Neural progenitor cell (in vitro differentiated cells): Measurements from ENCODE around the gene DMRTC2. TPM values are rescaled to one million over a fixed set of nuclear protein-coding genes. Genes with fewer than 3 reads are reported as not detected.

Experiments used
- DNase-seq: peaks from one replicate; pipeline ENCODE4 v3.0.0-alpha.2; 2016; ENCODE audit warnings: low spot score
- H2AFZ ChIP-seq: fragments of 200-600 bp; sonication (generic); replicated peaks from 2 replicates; pipeline ENCODE4 v1.6.1; 2016; ENCODE audit warnings: antibody characterized with exemption
- H3F3A ChIP-seq: fragments of 200-600 bp; sonication (generic); 2 replicates; pipeline ENCODE4 v1.6.1; 2016; ENCODE audit warnings: antibody characterized with exemption, low read depth
- H3K27ac ChIP-seq: fragments of 200-600 bp; sonication (generic); 2 replicates; pipeline ENCODE4 v1.5.1; 2016; ENCODE audit warnings: mild to moderate bottlenecking
- H3K27me3 ChIP-seq: fragments of 200-600 bp; sonication (generic); 2 replicates; pipeline ENCODE4 v1.6.1; 2016; ENCODE audit warnings: mild to moderate bottlenecking, moderate library complexity
- H3K36me3 ChIP-seq: fragments of 200-600 bp; sonication (generic); 2 replicates; pipeline ENCODE4 v1.5.1; 2016
- H3K4me1 ChIP-seq: fragments of 200-600 bp; sonication (generic); 2 replicates; pipeline ENCODE4 v1.6.1; 2016; ENCODE audit warnings: mixed run types
- H3K4me2 ChIP-seq: fragments of 200-600 bp; sonication (generic); 2 replicates; pipeline ENCODE4 v1.6.1; 2016
- H3K4me3 ChIP-seq: fragments of 200-600 bp; sonication (generic); 2 replicates; pipeline ENCODE4 v1.5.1; 2016
- H3K79me2 ChIP-seq: fragments of 200-600 bp; sonication (generic); 2 replicates; pipeline ENCODE4 v1.6.1; 2016; ENCODE audit warnings: low read depth
- H3K9ac ChIP-seq: fragments of 200-600 bp; sonication (generic); 2 replicates; pipeline ENCODE4 v1.6.1; 2016
- H3K9me3 ChIP-seq: fragments of 200-600 bp; sonication (generic); 2 replicates; pipeline ENCODE4 v1.5.1; 2016; ENCODE audit warnings: low read depth
- H4K20me1 ChIP-seq: fragments of 200-600 bp; sonication (generic); 2 replicates; pipeline ENCODE4 v1.6.1; 2016; ENCODE audit warnings: low read depth
- H3K27ac Mint-ChIP-seq: 3 replicates; pipeline ENCODE4 v1.8.0; 2021; ENCODE audit warnings: mixed read lengths
- H3K27me3 Mint-ChIP-seq: 2 replicates; pipeline ENCODE4 v1.8.0; 2022; ENCODE audit warnings: low read depth, mild to moderate bottlenecking, inconsistent platforms, moderate library complexity, mixed read lengths; ENCODE audit not compliant: insufficient read depth
- H3K36me3 Mint-ChIP-seq: 3 replicates; pipeline ENCODE4 v1.8.0; 2021; ENCODE audit warnings: mixed read lengths
- H3K4me1 Mint-ChIP-seq: 3 replicates; pipeline ENCODE4 v1.8.0; 2021; ENCODE audit warnings: mixed read lengths
- H3K4me3 Mint-ChIP-seq: 3 replicates; pipeline ENCODE4 v1.8.0; 2021; ENCODE audit warnings: mild to moderate bottlenecking, moderate library complexity, mixed read lengths
- H3K9me3 Mint-ChIP-seq: 3 replicates; pipeline ENCODE4 v1.8.0; 2020; ENCODE audit warnings: mixed read lengths
- CTCF ChIP-seq: fragments of 200-600 bp; sonication (generic); IDR thresholded peaks from 2 replicates; pipeline ENCODE4 v1.5.1; 2017; ENCODE audit warnings: antibody characterized with exemption, mild to moderate bottlenecking
- EZH2 ChIP-seq: fragments of 200-600 bp; sonication (generic); IDR thresholded peaks from 2 replicates; pipeline ENCODE4 v1.6.1; 2017; ENCODE audit warnings: antibody characterized with exemption, mild to moderate bottlenecking, moderate library complexity
- EZH2phosphoT487 ChIP-seq: fragments of 200-600 bp; sonication (generic); IDR thresholded peaks from 2 replicates; pipeline ENCODE4 v1.6.1; 2017; ENCODE audit warnings: antibody characterized with exemption
- total RNA-seq: library from RNA; depleted of rRNA; stranded (reverse); fragments of >200 nt; gene quantifications from 2 replicates; pipeline ENCODE4 v1.2.3, GENCODE V29; 2015; ENCODE audit warnings: low replicate concordance

DMRTC2 gene
- total RNA-seq, 1 donor from 2014 or later: not detected

GRCh38 chr19:41892173-41892902 lies 47.5 kb downstream of the DMRTC2 start:
- no peak overlapping the region for H2AFZ ChIP-seq
- DNase-seq: no peak

GRCh38 chr19:41893899-41894298 lies 49.1 kb downstream of the DMRTC2 start:
- Mint-ChIP-seq H3K4me3 (no peak overlapping the region), H3K27me3 (peaks cover 7% of the 10 kb centered on the region), H3K4me1 (no peaks in the 10 kb centered on the region), H3K9me3 (no peaks in the 10 kb centered on the region), H3K27ac (no peak overlapping the region), H3K36me3 (peaks cover 3% of the 10 kb centered on the region)
- Histone ChIP-seq H3K36me3 (no peaks in the 10 kb centered on the region), H2AFZ (no peak overlapping the region), H4K20me1 (no peaks in the 10 kb centered on the region), H3K4me1 (no peaks in the 10 kb centered on the region), H3K79me2 (no peaks in the 10 kb centered on the region), H3K4me3 (no peak overlapping the region), H3K9ac (no peak overlapping the region), H3K4me2 (no peak overlapping the region), H3F3A (no peaks in the 10 kb centered on the region), H3K9me3 (no peaks in the 10 kb centered on the region), H3K27ac (no peak overlapping the region), H3K27me3 (no peaks in the 10 kb centered on the region)
- DNase-seq: peak; percentile 38
- TF ChIP-seq CTCF (peak; percentile 22), EZH2 (no peak)

More at GRCh38 chr19:41892173-41892902, 47.5 kb downstream of the DMRTC2 start:
- H3K9me3 ChIP-seq: no peaks in the 10 kb centered on the region
- Mint-ChIP-seq H3K4me1 (no peaks in the 10 kb centered on the region), H3K9me3 (no peaks in the 10 kb centered on the region), H3K27ac (no peak overlapping the region), H3K27me3 (peaks cover 7% of the 10 kb centered on the region), H3K4me3 (no peak overlapping the region), H3K36me3 (peaks cover 3% of the 10 kb centered on the region)
- no peak overlapping the region for H3K27ac ChIP-seq
- no peaks in the 10 kb centered on the region for H3K4me1 ChIP-seq
- H3K79me2 ChIP-seq: no peaks in the 10 kb centered on the region
- no peaks in the 10 kb centered on the region for H4K20me1 ChIP-seq
- no peak overlapping the region for H3K9ac ChIP-seq
- no peak overlapping the region for H3K4me2 ChIP-seq
- no peaks in the 10 kb centered on the region for H3K27me3 ChIP-seq
- no peaks in the 10 kb centered on the region for H3F3A ChIP-seq
- no peak overlapping the region for H3K4me3 ChIP-seq
- no peaks in the 10 kb centered on the region for H3K36me3 ChIP-seq
- TF ChIP-seq CTCF (no peak), EZH2 (no peak), EZH2phosphoT487 (no peak)

- peak overlapping the region; percentile 13 for H3K27ac ChIP-seq
- Mint-ChIP-seq H3K27me3 (peaks cover 6% of the 10 kb centered on the region), H3K4me1 (no peaks in the 10 kb centered on the region), H3K9me3 (no peaks in the 10 kb centered on the region), H3K27ac (no peak overlapping the region), H3K4me3 (no peak overlapping the region), H3K36me3 (peaks cover 5% of the 10 kb centered on the region)
- no peak overlapping the region for H3K4me2 ChIP-seq
- no peak overlapping the region for H2AFZ ChIP-seq
- no peaks in the 10 kb centered on the region for H3F3A ChIP-seq
- H3K79me2 ChIP-seq: no peaks in the 10 kb centered on the region
- no peaks in the 10 kb centered on the region for H3K36me3 ChIP-seq
- H3K4me1 ChIP-seq: no peaks in the 10 kb centered on the region
- H4K20me1 ChIP-seq: no peaks in the 10 kb centered on the region
- no peak overlapping the region for H3K4me3 ChIP-seq
- no peaks in the 10 kb centered on the region for H3K27me3 ChIP-seq
- no peaks in the 10 kb centered on the region for H3K9me3 ChIP-seq
- no peak for DNase-seq
- no peak overlapping the region for H3K9ac ChIP-seq
- TF ChIP-seq EZH2phosphoT487 (no peak), CTCF (no peak), EZH2 (no peak)
Measured at GRCh38 chr19:41894350-41894749, 49.5 kb downstream of the DMRTC2 start.
